ENCODE measurements around the gene CREM. TPM values are rescaled to one million over a fixed set of nuclear protein-coding genes. Genes with fewer than 3 reads are reported as not detected.

The CREM gene
- total RNA-seq, 1 experiment from 2014 or later: 20.0 TPM

GRCh38 chr10:35140727-35141126 lies 14.1 kb downstream of the CREM start:
- no peak overlapping the region for H3K23ac ChIP-seq (ENCODE audit: insufficient read length, low read depth, low read length)
- H3K4me3 Mint-ChIP-seq: no peak overlapping the region
- H3K9me3 Mint-ChIP-seq: no peaks in the 10 kb centered on the region
- H2BK15ac ChIP-seq (ENCODE audit: low read depth, low read length): no peak overlapping the region
- H3K9me3 ChIP-seq (ENCODE audit: control insufficient read depth, low read depth, low read length): no peaks in the 10 kb centered on the region
- 0 out of 2 replicates have a peak, but pooled peaks cover 3% of the 10 kb centered on the region for H3K79me2 ChIP-seq (ENCODE audit: insufficient read depth, low read length)
- no peak overlapping the region for H4K8ac ChIP-seq (replicated peaks; ENCODE audit: insufficient read length, low read depth, low read length)
- no peaks in the 10 kb centered on the region for H3K36me3 Mint-ChIP-seq (ENCODE audit: insufficient read depth in 1 of 3, low read depth in 3 of 3)
- no peak overlapping the region for H3K27ac ChIP-seq (ENCODE audit: insufficient read length, low read depth, low read length)
- no peak overlapping the region for H2AK5ac ChIP-seq (ENCODE audit: insufficient read length, low read length)
- TF ChIP-seq, protein P1, sequence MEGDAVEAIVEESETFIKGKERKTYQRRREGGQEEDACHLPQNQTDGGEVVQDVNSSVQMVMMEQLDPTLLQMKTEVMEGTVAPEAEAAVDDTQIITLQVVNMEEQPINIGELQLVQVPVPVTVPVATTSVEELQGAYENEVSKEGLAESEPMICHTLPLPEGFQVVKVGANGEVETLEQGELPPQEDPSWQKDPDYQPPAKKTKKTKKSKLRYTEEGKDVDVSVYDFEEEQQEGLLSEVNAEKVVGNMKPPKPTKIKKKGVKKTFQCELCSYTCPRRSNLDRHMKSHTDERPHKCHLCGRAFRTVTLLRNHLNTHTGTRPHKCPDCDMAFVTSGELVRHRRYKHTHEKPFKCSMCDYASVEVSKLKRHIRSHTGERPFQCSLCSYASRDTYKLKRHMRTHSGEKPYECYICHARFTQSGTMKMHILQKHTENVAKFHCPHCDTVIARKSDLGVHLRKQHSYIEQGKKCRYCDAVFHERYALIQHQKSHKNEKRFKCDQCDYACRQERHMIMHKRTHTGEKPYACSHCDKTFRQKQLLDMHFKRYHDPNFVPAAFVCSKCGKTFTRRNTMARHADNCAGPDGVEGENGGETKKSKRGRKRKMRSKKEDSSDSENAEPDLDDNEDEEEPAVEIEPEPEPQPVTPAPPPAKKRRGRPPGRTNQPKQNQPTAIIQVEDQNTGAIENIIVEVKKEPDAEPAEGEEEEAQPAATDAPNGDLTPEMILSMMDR (conservative IDR thresholded peaks at IDR 0.05): no peak
- no peak overlapping the region for H3K18ac ChIP-seq (ENCODE audit: insufficient read length, low read depth, low read length)
- no peak overlapping the region for H2BK5ac ChIP-seq (ENCODE audit: insufficient read length, low read length)
- H4K5ac ChIP-seq (ENCODE audit: insufficient read length, low read depth, low read length): no peak overlapping the region
- H3K4me1 ChIP-seq (ENCODE audit: insufficient read depth, low read length): no peaks in the 10 kb centered on the region
- no peaks in the 10 kb centered on the region for H4K20me1 ChIP-seq (ENCODE audit: control insufficient read depth, insufficient read depth, insufficient read length)
- H3K27ac Mint-ChIP-seq: no peak overlapping the region
- no peak overlapping the region for H2BK12ac ChIP-seq (ENCODE audit: insufficient read length, low read depth, low read length)
- H3K79me1 ChIP-seq (ENCODE audit: insufficient read depth, low read depth, low read length, poor library complexity, severe bottlenecking): no peaks in the 10 kb centered on the region
- no peak overlapping the region for H2BK20ac ChIP-seq (ENCODE audit: low read depth, low read length, poor library complexity, severe bottlenecking)
- H4K91ac ChIP-seq (ENCODE audit: insufficient read length, low read depth, low read length): no peak overlapping the region
- WGBS (ENCODE audit: extremely low coverage, insufficient read length, low lambda C conversion rate): no CpG with 5 or more reads among the region's 3 CpGs
- H2BK120ac ChIP-seq (ENCODE audit: low read depth, low read length, poor library complexity, severe bottlenecking): no peak overlapping the region
- H3K27me3 Mint-ChIP-seq (ENCODE audit: low read depth): no peaks in the 10 kb centered on the region
- no peak overlapping the region for H3K4ac ChIP-seq (ENCODE audit: low read depth, low read length)
- H3K23me2 ChIP-seq (ENCODE audit: insufficient read length, low read depth, low read length, poor library complexity, severe bottlenecking): no peaks in the 10 kb centered on the region
- no peaks in the 10 kb centered on the region for H3K27me3 ChIP-seq (ENCODE audit: insufficient read depth, low read length)
- no peak overlapping the region for H3K14ac ChIP-seq (ENCODE audit: insufficient read depth, low read length)
- no peak overlapping the region for H3T11ph ChIP-seq (ENCODE audit: low read length)
- no peak overlapping the region for H3K9ac ChIP-seq (ENCODE audit: extremely low read depth, insufficient read length, low read length)
- H3K56ac ChIP-seq (ENCODE audit: insufficient read length, low read depth, low read length): no peak overlapping the region
- H2AFZ ChIP-seq (ENCODE audit: low read length): no peak overlapping the region
- peaks cover 0 to 9% of the 10 kb centered on the region in 2 experiments; a peak in 2 of 4 replicates for H3K4me1 Mint-ChIP-seq
- no peak for DNase-seq
- no peak overlapping the region for H3K4me2 ChIP-seq (ENCODE audit: insufficient read depth, insufficient read length, low read length)
